HCT116 (cell line): ENCODE data around the gene RFTN2.

Source experiments
- ATF3 ChIP-seq: IDR thresholded peaks from 2 replicates; pipeline ENCODE4 v1.6.1; 2012
- CEBPB ChIP-seq: IDR thresholded peaks from 2 replicates; pipeline ENCODE4 v1.6.1; 2012; ENCODE audit warnings: low read depth
- CTCF ChIP-seq, 3 experiments: fragments of 200-600 bp in 1 of 3; sonication (generic) in 1 of 3; IDR thresholded peaks in 2 of 3; conservative IDR thresholded peaks in 1 of 3; 2 replicates each; pipeline ENCODE4 v1.5.1; 2012 to 2017; ENCODE audit warnings: low read depth in 2 of 3, low read length in 2 of 3, antibody characterized with exemption in 1 of 3, borderline replicate concordance in 1 of 3, control low read depth in 1 of 3, mild to moderate bottlenecking in 1 of 3, mixed read lengths in 1 of 3, mixed run types in 1 of 3, moderate library complexity in 1 of 3; ENCODE audit not compliant: insufficient read depth in 1 of 3
- FOSL1 ChIP-seq: IDR thresholded peaks from 2 replicates; pipeline ENCODE4 v1.6.1; 2012; ENCODE audit warnings: low read depth
- POLR2A ChIP-seq: IDR thresholded peaks from 2 replicates; pipeline ENCODE4 v1.7.0; 2011; ENCODE audit warnings: borderline replicate concordance; ENCODE audit not compliant: insufficient read depth, insufficient read length; ENCODE audit errors: extremely low read depth
- POLR2AphosphoS5 ChIP-seq: IDR thresholded peaks from 2 replicates; pipeline ENCODE4 v1.6.1; 2011; ENCODE audit warnings: mild to moderate bottlenecking, low read depth, low read length, moderate library complexity
- REST ChIP-seq: IDR thresholded peaks from 2 replicates; pipeline ENCODE4 v1.6.1; 2012; ENCODE audit warnings: low read depth
- TCF7L2 ChIP-seq: IDR thresholded peaks from 2 replicates; pipeline ENCODE4 v1.7.0; 2011; ENCODE audit warnings: borderline replicate concordance, inconsistent platforms; ENCODE audit not compliant: insufficient read depth, insufficient read length; ENCODE audit errors: extremely low read depth
- YY1 ChIP-seq: IDR thresholded peaks from 2 replicates; pipeline ENCODE4 v1.6.1; 2011; ENCODE audit warnings: low read length, low read depth, moderate library complexity, mild to moderate bottlenecking; ENCODE audit not compliant: insufficient replicate concordance; ENCODE audit errors: extremely low read depth
- ZNF274 ChIP-seq: fragments of 200-500 bp; sonication (Bioruptor generic); IDR thresholded peaks from 2 replicates; pipeline ENCODE4 v1.6.1; 2014; ENCODE audit warnings: mild to moderate bottlenecking, low read depth, low read length, inconsistent platforms

GRCh38 chr2:197591339-197592072, 83.9 kb downstream of the RFTN2 start:
- TF ChIP-seq CTCF (IDR thresholded peaks at IDR 0.05 in 2 of 3, conservative IDR thresholded peaks at IDR 0.05 in 1 of 3; ENCODE audit: borderline replicate concordance in 1 of 3, insufficient read depth in 1 of 3, low read depth in 2 of 3, low read length in 2 of 3), result no peak
- TF ChIP-seq ZNF274, result no peak
- TF ChIP-seq YY1, result no peak
- no peak for TF ChIP-seq ATF3
- TF ChIP-seq TCF7L2, result no peak
- TF ChIP-seq REST, result no peak
- TF ChIP-seq POLR2AphosphoS5, result no peak
- no peak for TF ChIP-seq POLR2A
- TF ChIP-seq FOSL1, result no peak
- TF ChIP-seq CEBPB, result no peak
